ENCODE results near the gene TRHDE. TPM values are rescaled to one million over a fixed set of nuclear protein-coding genes. Genes with fewer than 3 reads are reported as not detected.

TRHDE gene
- total RNA-seq, 1 experiment from 2014 or later: 0.74 TPM

GRCh38 chr12:72684491-72684890, 412.3 kb downstream of the TRHDE start:
- BruUV-seq (replicated peaks): no TSS peak
- DNase-seq: no peak
- Histone ChIP-seq H3K27me3 (ENCODE audit: insufficient read depth, low read depth) (no peaks in the 10 kb centered on the region), H4K20me1 (ENCODE audit: insufficient read depth) (no peaks in the 10 kb centered on the region), H3K9me3 (ENCODE audit: insufficient read depth, low read depth) (no peaks in the 10 kb centered on the region), H3K4me1 (replicated peaks; ENCODE audit: insufficient read depth) (no peaks in the 10 kb centered on the region), H3K27ac (no peak overlapping the region), H3K9me2 (ENCODE audit: insufficient read depth) (no peaks in the 10 kb centered on the region), H3K79me2 (ENCODE audit: low read depth) (no peaks in the 10 kb centered on the region), H2AFZ (no peak overlapping the region), H3F3A (ENCODE audit: insufficient read depth, low read depth) (no peaks in the 10 kb centered on the region), H3K36me3 (ENCODE audit: low read depth) (no peaks in the 10 kb centered on the region), H3K4me3 (no peak overlapping the region), H3K4me2 (no peak overlapping the region)
- ChIA-PET POLR2A (ENCODE audit: unreplicated experiment) (no interaction called here), CTCF (no interaction called here)
- intact Hi-C loops (cut with micrococcal nuclease; ENCODE audit: unreplicated experiment): no loop called here
- TF ChIP-seq EZH2 (IDR thresholded peaks at IDR 0.05; ENCODE audit: low read depth) (no peak), CTCF (conservative IDR thresholded peaks at IDR 0.05) (no peak)

- Histone ChIP-seq H3K9me2 (ENCODE audit: insufficient read depth) (no peaks in the 10 kb centered on the region), H3K27me3 (ENCODE audit: insufficient read depth, low read depth) (no peaks in the 10 kb centered on the region), H3K36me3 (ENCODE audit: low read depth) (no peaks in the 10 kb centered on the region), H3K4me3 (no peak overlapping the region), H4K20me1 (ENCODE audit: insufficient read depth) (no peaks in the 10 kb centered on the region), H3K4me1 (replicated peaks; ENCODE audit: insufficient read depth) (no peaks in the 10 kb centered on the region), H3K79me2 (ENCODE audit: low read depth) (no peaks in the 10 kb centered on the region), H3K27ac (no peak overlapping the region), H3K4me2 (no peak overlapping the region), H3K9me3 (ENCODE audit: insufficient read depth, low read depth) (no peaks in the 10 kb centered on the region), H3F3A (ENCODE audit: insufficient read depth, low read depth) (no peaks in the 10 kb centered on the region), H2AFZ (no peak overlapping the region)
- POLR2A ChIA-PET (ENCODE audit: unreplicated experiment): no interaction called here
- no TSS peak for BruUV-seq (replicated peaks)
- CTCF ChIA-PET: no interaction called here
- no peak for DNase-seq
- TF ChIP-seq CTCF (conservative IDR thresholded peaks at IDR 0.05) (no peak), EZH2 (IDR thresholded peaks at IDR 0.05; ENCODE audit: low read depth) (no peak)
- intact Hi-C loops (cut with micrococcal nuclease; ENCODE audit: unreplicated experiment): no loop called here
Measured at GRCh38 chr12:72692338-72692737, 420.2 kb downstream of the TRHDE start.

- ChIA-PET POLR2A (ENCODE audit: unreplicated experiment) (no interaction called here), CTCF (no interaction called here)
- no peaks in the 10 kb centered on the region for H3K4me1 ChIP-seq (replicated peaks; ENCODE audit: insufficient read depth)
- no peaks in the 10 kb centered on the region for H4K20me1 ChIP-seq (ENCODE audit: insufficient read depth)
- intact Hi-C loops (cut with micrococcal nuclease; ENCODE audit: unreplicated experiment): no loop called here
- no peak overlapping the region for H2AFZ ChIP-seq
- no peak overlapping the region for H3K4me3 ChIP-seq
- H3K27me3 ChIP-seq (ENCODE audit: insufficient read depth, low read depth): no peaks in the 10 kb centered on the region
- no peak overlapping the region for H3K4me2 ChIP-seq
- TF ChIP-seq EZH2 (IDR thresholded peaks at IDR 0.05; ENCODE audit: low read depth) (no peak), CTCF (conservative IDR thresholded peaks at IDR 0.05) (no peak)
- H3K36me3 ChIP-seq (ENCODE audit: low read depth): no peaks in the 10 kb centered on the region
- no peak overlapping the region for H3K27ac ChIP-seq
- H3F3A ChIP-seq (ENCODE audit: insufficient read depth, low read depth): no peaks in the 10 kb centered on the region
- no peak for DNase-seq
- H3K9me2 ChIP-seq (ENCODE audit: insufficient read depth): no peaks in the 10 kb centered on the region
- no peaks in the 10 kb centered on the region for H3K9me3 ChIP-seq (ENCODE audit: insufficient read depth, low read depth)
- H3K79me2 ChIP-seq (ENCODE audit: low read depth): no peaks in the 10 kb centered on the region
- BruUV-seq (replicated peaks): no TSS peak
Measured at GRCh38 chr12:72694193-72694592, 422.0 kb downstream of the TRHDE start.

Measured in PC-9 (cell line).